Neural cell (in vitro differentiated cells): ENCODE data around the gene PRR18. TPM values are rescaled to one million over a fixed set of nuclear protein-coding genes. Genes with fewer than 3 reads are reported as not detected.

Source experiments
- H2AFZ ChIP-seq: fragments of 200-600, 300-800 bp; sonication (generic), shearing (Covaris generic); 2 replicates; pipeline ENCODE4 v1.6.0; 2014; ENCODE audit warnings: low read depth, mild to moderate bottlenecking, antibody characterized with exemption, low read length, moderate library complexity
- H3F3A ChIP-seq: fragments of 200-600 bp; shearing (Covaris generic); 2 replicates; pipeline ENCODE4 v1.6.1; 2016; ENCODE audit warnings: mild to moderate bottlenecking, moderate library complexity, mixed read lengths, antibody characterized with exemption, low read length; ENCODE audit not compliant: insufficient read depth, poor library complexity, severe bottlenecking
- H3K27ac ChIP-seq: fragments of 200-600, 300-800 bp; sonication (generic), shearing (Covaris generic); 2 replicates; pipeline ENCODE4 v1.5.1; 2014; ENCODE audit warnings: mild to moderate bottlenecking, low read length, moderate library complexity
- H3K27me3 ChIP-seq: fragments of 300-800, 200-600 bp; sonication (generic), shearing (Covaris generic); 2 replicates; pipeline ENCODE4 v1.6.0; 2014; ENCODE audit warnings: mild to moderate bottlenecking, low read depth, low read length, moderate library complexity; ENCODE audit not compliant: insufficient read depth
- H3K36me3 ChIP-seq: fragments of 300-800, 200-600 bp; sonication (generic), shearing (Covaris generic); 2 replicates; pipeline ENCODE4 v1.5.1; 2014; ENCODE audit warnings: mild to moderate bottlenecking, antibody characterized with exemption, low read length, moderate library complexity; ENCODE audit not compliant: insufficient read depth
- H3K4me2 ChIP-seq: fragments of 300-800, 200-600 bp; sonication (generic), shearing (Covaris generic); 2 replicates; pipeline ENCODE4 v1.6.0; 2014; ENCODE audit warnings: mild to moderate bottlenecking, low read length
- H3K4me3 ChIP-seq: fragments of 300-800, 200-600 bp; sonication (generic), shearing (Covaris generic); 2 replicates; pipeline ENCODE4 v1.5.1; 2014; ENCODE audit warnings: mild to moderate bottlenecking, low read length, moderate library complexity
- H3K79me2 ChIP-seq: fragments of 200-600 bp; shearing (Covaris generic); replicated peaks from 2 replicates; pipeline ENCODE4 v1.6.0; 2014; ENCODE audit warnings: mild to moderate bottlenecking, low read length, moderate library complexity; ENCODE audit not compliant: insufficient read depth
- H3K9ac ChIP-seq: fragments of 300-800, 200-600 bp; sonication (generic), shearing (Covaris generic); 2 replicates; pipeline ENCODE4 v1.6.1; 2016; ENCODE audit warnings: mild to moderate bottlenecking, low read length, mixed read lengths
- H3K9me2 ChIP-seq: fragments of 200-600 bp; shearing (Covaris generic); 2 replicates; pipeline ENCODE4 v1.6.1; 2016; ENCODE audit warnings: mild to moderate bottlenecking, low read length, mixed read lengths; ENCODE audit not compliant: insufficient read depth
- H3K9me3 ChIP-seq: fragments of 200-600, 300-800 bp; sonication (generic), shearing (Covaris generic); 2 replicates; pipeline ENCODE4 v1.6.1; 2016; ENCODE audit warnings: mild to moderate bottlenecking, mixed run types, low read length, moderate library complexity, mixed read lengths
- H4K20me1 ChIP-seq: fragments of 200-600 bp; shearing (Covaris generic); 2 replicates; pipeline ENCODE4 v1.6.1; 2016; ENCODE audit warnings: mild to moderate bottlenecking, mixed run types; ENCODE audit not compliant: insufficient read depth
- EP300 ChIP-seq: fragments of 450-650 bp; conservative IDR thresholded peaks from 2 replicates; pipeline ENCODE4 v1.6.1; 2014; ENCODE audit warnings: antibody characterized with exemption, mild to moderate bottlenecking, moderate library complexity; ENCODE audit not compliant: poor library complexity, severe bottlenecking
- EZH2 ChIP-seq: fragments of 200-600, 300-800 bp; shearing (Covaris generic), sonication (generic); IDR thresholded peaks from 2 replicates; pipeline ENCODE4 v1.6.1; 2014; ENCODE audit warnings: antibody characterized with exemption, low read length, borderline replicate concordance, mild to moderate bottlenecking; ENCODE audit not compliant: insufficient read depth, poor library complexity, severe bottlenecking
- MXI1 ChIP-seq: fragments of 450-650 bp; conservative IDR thresholded peaks from 2 replicates; pipeline ENCODE4 v1.6.1; 2014; ENCODE audit warnings: antibody characterized with exemption, mild to moderate bottlenecking; ENCODE audit not compliant: poor library complexity, severe bottlenecking
- POLR2AphosphoS5 ChIP-seq: IDR thresholded peaks from 2 replicates; pipeline ENCODE4 v1.6.1; 2012
- RAD21 ChIP-seq: fragments of 450-650 bp; conservative IDR thresholded peaks from 2 replicates; pipeline ENCODE4 v1.6.1; 2014; ENCODE audit warnings: antibody characterized with exemption, mild to moderate bottlenecking, moderate library complexity
- SMC3 ChIP-seq: fragments of 450-650 bp; conservative IDR thresholded peaks from 2 replicates; pipeline ENCODE4 v1.6.1; 2014; ENCODE audit warnings: antibody characterized with exemption, mild to moderate bottlenecking, moderate library complexity; ENCODE audit not compliant: poor library complexity
- TAF1 ChIP-seq: IDR thresholded peaks from 2 replicates; pipeline ENCODE4 v1.6.1; 2012; ENCODE audit warnings: low read depth
- polyA plus RNA-seq: library from polyadenylated mRNA; depleted of rRNA; stranded (reverse); fragments of >200 nt; gene quantifications from 2 replicates; pipeline ENCODE4 v1.2.3, GENCODE V29; 2014
- TF ChIP-seq, protein P1 (sequence below): fragments of 450-650 bp; IDR thresholded peaks from 2 replicates; pipeline ENCODE4 v1.5.1; 2014; ENCODE audit warnings: antibody characterized with exemption, mild to moderate bottlenecking, moderate library complexity; ENCODE audit not compliant: poor library complexity, severe bottlenecking
- TF ChIP-seq, protein P2 (sequence below): IDR thresholded peaks from 2 replicates; pipeline ENCODE4 v1.6.1; 2012; ENCODE audit warnings: borderline replicate concordance

The PRR18 gene
- polyA plus RNA-seq, 1 donor from 2014 or later: not detected

DNA sequence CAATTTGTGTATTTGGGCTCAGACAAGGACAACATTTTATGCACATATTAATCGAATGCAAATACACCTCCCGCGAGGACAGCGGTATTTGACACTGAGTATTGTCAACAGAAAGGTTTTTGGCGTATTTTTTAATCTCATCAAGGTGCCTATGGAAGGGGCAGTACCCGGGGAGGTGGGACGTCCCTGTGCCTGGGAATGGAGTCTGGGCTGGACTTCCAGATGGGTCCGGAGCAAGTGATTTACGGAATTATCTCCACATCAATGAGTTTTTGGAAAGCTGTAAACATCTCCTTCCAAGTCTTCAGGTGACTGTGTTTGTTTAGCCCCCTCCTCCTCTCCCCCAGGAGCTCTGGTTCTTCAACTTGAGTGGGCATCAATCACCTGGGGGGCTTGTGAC, 39.8 kb downstream of the PRR18 start:
- H3K4me3 ChIP-seq: no peak overlapping the region
- H3K9me2 ChIP-seq: no peaks in the 10 kb centered on the region
- no peaks in the 10 kb centered on the region for H3K36me3 ChIP-seq
- H3K4me2 ChIP-seq: no peak overlapping the region
- H3K9me3 ChIP-seq: no peaks in the 10 kb centered on the region
- no peaks in the 10 kb centered on the region for H3K27me3 ChIP-seq
- TF ChIP-seq, protein P1, sequence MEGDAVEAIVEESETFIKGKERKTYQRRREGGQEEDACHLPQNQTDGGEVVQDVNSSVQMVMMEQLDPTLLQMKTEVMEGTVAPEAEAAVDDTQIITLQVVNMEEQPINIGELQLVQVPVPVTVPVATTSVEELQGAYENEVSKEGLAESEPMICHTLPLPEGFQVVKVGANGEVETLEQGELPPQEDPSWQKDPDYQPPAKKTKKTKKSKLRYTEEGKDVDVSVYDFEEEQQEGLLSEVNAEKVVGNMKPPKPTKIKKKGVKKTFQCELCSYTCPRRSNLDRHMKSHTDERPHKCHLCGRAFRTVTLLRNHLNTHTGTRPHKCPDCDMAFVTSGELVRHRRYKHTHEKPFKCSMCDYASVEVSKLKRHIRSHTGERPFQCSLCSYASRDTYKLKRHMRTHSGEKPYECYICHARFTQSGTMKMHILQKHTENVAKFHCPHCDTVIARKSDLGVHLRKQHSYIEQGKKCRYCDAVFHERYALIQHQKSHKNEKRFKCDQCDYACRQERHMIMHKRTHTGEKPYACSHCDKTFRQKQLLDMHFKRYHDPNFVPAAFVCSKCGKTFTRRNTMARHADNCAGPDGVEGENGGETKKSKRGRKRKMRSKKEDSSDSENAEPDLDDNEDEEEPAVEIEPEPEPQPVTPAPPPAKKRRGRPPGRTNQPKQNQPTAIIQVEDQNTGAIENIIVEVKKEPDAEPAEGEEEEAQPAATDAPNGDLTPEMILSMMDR: no peak
- TF ChIP-seq POLR2AphosphoS5 (no peak), TAF1 (no peak)
- H3K9ac ChIP-seq: no peak overlapping the region
- H3K27ac ChIP-seq: no peak overlapping the region
- no peaks in the 10 kb centered on the region for H3K79me2 ChIP-seq
- no peaks in the 10 kb centered on the region for H3F3A ChIP-seq
- no peak overlapping the region for H2AFZ ChIP-seq
- no peaks in the 10 kb centered on the region for H4K20me1 ChIP-seq

DNA sequence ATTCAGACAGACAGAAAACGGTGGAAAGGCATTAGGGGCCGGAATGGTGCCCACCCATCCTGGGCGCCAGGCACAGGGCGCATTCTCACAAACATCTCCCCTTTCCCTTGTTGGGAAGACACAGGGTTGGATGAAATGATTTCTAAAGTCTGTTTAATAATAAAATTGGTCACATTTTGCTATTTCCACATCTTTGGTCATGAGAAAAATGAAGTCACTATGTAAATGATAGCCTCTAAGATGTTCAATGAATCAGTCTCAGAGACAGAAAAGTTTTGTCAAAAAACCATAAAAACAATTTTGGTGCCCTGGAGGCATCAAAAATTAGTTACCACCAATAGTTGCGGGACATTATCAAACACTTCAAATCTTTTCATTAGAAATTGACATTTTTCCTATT, 40.7 kb downstream of the PRR18 start:
- TF ChIP-seq POLR2AphosphoS5: no peak
- TF ChIP-seq RAD21: no peak
- TF ChIP-seq EP300: no peak
- TF ChIP-seq, protein P1: no peak
- TF ChIP-seq TAF1: no peak
- no peak for TF ChIP-seq EZH2
- TF ChIP-seq, protein P2, sequence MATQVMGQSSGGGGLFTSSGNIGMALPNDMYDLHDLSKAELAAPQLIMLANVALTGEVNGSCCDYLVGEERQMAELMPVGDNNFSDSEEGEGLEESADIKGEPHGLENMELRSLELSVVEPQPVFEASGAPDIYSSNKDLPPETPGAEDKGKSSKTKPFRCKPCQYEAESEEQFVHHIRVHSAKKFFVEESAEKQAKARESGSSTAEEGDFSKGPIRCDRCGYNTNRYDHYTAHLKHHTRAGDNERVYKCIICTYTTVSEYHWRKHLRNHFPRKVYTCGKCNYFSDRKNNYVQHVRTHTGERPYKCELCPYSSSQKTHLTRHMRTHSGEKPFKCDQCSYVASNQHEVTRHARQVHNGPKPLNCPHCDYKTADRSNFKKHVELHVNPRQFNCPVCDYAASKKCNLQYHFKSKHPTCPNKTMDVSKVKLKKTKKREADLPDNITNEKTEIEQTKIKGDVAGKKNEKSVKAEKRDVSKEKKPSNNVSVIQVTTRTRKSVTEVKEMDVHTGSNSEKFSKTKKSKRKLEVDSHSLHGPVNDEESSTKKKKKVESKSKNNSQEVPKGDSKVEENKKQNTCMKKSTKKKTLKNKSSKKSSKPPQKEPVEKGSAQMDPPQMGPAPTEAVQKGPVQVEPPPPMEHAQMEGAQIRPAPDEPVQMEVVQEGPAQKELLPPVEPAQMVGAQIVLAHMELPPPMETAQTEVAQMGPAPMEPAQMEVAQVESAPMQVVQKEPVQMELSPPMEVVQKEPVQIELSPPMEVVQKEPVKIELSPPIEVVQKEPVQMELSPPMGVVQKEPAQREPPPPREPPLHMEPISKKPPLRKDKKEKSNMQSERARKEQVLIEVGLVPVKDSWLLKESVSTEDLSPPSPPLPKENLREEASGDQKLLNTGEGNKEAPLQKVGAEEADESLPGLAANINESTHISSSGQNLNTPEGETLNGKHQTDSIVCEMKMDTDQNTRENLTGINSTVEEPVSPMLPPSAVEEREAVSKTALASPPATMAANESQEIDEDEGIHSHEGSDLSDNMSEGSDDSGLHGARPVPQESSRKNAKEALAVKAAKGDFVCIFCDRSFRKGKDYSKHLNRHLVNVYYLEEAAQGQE: no peak
- no peak for TF ChIP-seq MXI1
- TF ChIP-seq SMC3: no peak
- Histone ChIP-seq H2AFZ (no peak overlapping the region), H3K9ac (no peak overlapping the region), H3K4me3 (no peak overlapping the region), H3F3A (no peaks in the 10 kb centered on the region), H3K79me2 (no peaks in the 10 kb centered on the region), H3K4me2 (no peak overlapping the region), H3K27ac (no peak overlapping the region), H4K20me1 (no peaks in the 10 kb centered on the region), H3K9me2 (no peaks in the 10 kb centered on the region), H3K9me3 (no peaks in the 10 kb centered on the region), H3K36me3 (no peaks in the 10 kb centered on the region), H3K27me3 (no peaks in the 10 kb centered on the region)
